Stimulated activated CD4-positive, alpha-beta T cell treated with anti-CD3 and anti-CD28 coated beads, Interleukin-12 subunit alpha, Interleukin-12 subunit beta, amount 100 ng/mL, for 4 hours (primary cell): ENCODE results near the gene CD72.
"Not testable (repeated sequence)": the region's sequence is repeated elsewhere in the genome, so short reads cannot be mapped to it uniquely, and the experiment has no call there.

Source experiments
- DNase-seq: peaks from one replicate; pipeline ENCODE4 v3.0.0-alpha.2; 2020

CD72 gene

DNA sequence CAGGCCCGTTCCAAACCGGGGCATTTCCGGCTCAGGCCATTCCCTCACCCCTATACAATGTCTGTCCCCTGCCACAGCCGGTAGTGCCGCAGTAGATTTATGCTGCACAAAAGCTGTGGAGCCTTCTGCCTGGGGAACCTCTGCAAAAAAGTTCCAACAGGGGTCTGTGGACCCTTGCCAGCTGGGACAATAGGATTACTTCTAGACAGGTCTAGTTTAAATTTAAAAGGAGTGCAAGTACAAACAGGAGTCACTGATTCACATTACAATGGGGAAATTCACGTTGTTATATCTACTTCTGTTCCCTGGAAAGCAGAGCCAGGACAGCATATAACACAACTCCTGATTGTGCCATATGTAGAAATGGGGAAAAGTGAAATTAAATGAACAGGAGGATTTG is 34.7 kb downstream of the CD72 start:
- not testable (repeated sequence) for DNase-seq

DNA sequence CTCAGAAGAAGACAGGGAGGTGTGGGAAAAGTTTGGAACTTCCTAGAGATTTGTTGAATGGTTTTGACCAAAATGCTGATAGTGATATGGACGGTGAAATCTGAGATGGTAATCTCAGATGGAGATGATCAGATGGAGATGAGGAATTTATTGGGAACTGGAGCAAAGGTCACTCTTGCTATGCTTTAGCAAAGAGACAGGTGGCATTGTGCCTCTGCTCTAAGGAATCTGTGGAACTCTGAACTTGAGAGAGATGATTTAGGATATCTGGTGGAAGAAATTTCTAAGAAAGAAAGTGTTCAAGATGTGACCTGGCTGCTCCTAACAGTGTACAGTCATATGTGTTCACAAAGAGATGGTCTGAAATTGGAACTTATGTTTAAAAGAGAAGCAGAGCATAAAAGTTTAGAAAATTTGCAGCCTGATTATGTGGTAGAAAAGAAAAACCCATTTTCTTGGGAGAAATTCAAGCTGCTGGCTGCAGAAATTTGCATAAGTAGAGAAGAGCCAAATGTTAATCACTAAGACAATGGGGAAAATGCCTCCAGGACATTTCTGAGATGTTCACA is 38.5 kb downstream of the CD72 start:
- not testable (repeated sequence) for DNase-seq

DNA sequence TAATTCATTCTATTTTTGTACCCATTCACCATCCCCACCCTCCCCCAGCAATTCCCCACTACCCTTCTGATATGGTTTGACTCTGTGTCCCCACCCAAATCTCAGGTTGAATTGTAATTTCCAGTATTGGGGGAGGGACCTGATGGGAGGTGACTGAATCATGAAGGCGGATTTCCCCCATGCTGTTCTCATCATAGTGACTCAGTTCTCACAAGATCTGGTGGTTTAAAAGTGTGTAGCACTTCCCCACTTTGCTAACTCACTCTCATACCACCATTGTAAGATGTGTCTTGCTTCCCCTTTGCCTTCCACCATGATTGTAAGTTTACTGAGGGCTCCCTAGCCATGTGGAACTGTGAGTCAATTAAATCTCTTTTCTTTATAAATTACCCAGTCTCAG is 39.1 kb downstream of the CD72 start:
- no peak for DNase-seq

DNA sequence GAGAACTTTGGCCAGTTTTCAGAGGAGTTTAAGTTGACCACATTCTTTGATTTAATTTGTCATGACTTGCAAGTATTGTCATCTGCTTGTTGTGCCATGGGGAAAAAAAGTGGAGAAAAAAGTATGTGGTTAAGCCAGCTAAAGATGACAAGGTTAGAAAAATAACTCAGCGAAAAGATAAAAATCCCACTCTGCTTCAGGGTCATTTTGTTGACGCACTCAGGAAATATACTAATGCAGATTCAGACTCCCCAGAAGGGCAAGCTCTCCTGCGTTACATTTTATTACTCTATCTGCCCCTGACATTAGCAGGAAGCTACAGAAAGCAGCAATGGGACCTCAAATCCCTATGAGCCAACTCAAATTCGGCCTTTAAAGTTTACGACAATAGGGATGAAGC is 40.7 kb downstream of the CD72 start:
- DNase-seq: no peak

DNA sequence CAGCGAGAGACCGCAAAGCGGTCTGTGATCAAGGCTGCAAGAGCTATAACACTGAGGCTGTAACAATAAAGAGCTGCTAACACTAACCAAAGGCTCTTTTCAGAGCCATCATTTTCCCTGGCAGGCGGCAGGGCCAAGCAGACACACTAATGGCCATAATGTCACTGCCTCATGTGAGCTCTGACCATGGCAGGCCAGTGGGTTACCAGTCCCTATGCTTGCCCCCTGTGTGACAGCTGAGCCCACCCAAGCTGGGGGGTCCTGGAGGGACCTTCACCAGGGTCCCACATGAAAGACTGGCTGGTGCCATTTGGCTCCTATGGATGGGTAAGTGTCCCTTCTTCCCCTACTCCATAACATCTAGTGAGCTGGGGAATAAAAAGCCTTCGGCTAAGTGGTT is 42.7 kb downstream of the CD72 start:
- DNase-seq: no peak

DNA sequence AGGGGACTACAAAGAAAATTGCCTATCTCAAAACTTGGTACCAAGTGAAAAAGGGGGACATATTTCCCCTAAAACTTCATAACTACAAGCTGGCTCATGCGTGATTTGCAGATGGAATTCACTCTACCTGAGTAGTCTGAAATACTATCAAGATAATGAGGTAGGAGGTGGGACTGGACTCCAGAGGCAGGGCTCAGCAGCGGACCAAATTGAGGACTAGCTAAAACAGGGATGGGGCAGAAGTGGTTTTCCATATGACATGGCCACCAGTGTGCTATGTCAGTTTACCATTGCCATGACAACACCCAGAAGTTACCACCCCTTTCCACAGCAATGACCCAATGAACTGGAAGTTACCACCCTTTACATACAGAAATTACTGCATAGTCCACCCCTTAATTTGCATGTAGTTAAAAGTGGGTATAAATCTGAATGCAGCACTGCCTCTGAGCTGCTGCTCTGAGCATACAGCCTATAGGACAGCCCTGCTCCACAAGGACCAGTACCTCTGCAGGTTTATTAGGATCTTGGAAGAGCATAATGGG is 43.6 kb downstream of the CD72 start:
- no peak for DNase-seq

DNA sequence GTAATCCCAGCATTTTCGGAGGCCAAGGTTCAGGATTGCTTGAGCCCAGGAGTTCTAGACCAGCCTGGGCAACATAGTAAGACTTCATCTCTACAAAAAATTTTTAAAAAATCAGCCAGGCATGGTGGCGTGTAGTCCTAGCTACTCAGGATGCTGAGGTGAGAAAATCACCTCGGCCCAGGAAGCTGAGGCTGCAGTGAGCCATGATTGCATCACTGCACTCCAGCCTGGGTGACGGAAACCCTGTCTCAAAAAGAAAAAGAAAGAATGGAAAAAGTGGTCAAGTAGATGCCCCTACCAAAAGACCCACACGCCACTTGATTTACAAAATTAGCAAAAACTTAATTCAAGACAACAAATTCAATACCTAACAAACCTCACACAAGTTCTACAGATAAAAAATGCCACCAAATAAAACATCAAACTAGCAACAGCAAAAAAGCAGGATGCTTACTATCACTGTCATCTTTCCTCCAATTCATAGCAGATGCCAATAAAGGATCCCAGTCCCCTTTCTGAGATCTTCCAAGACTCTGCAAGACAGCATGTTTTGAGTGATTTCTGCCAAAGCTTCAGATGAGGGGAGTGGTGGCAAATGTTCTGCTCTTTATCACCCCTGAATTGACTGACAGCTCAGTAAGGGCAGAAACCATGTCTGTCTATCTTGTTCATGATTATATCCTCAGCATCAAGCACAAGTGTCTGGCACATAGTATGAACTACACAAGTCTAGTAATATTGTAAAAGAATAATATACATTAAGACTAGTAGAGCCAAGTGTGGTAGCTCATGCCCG is 47.3 kb downstream of the CD72 start:
- no peak for DNase-seq

DNA sequence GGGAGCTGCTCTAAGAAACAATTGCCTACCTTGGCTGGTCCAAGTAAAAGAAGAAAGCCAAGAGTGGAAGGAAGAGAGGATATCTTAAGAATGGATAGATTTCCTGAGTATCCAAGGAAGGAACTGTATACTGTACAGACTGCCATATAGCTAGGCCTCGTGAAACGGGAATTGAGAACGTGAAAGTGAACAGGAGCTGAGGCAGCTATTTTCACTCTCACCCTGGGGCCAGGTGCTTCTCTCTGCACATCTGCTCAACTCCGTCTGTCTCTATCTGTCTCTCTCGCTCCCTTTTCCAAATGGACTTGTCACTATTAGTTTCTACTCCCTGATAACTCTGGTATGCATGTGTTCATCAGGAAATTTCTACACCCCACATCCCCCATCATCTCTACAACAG is 49.0 kb downstream of the CD72 start:
- no peak for DNase-seq

DNA sequence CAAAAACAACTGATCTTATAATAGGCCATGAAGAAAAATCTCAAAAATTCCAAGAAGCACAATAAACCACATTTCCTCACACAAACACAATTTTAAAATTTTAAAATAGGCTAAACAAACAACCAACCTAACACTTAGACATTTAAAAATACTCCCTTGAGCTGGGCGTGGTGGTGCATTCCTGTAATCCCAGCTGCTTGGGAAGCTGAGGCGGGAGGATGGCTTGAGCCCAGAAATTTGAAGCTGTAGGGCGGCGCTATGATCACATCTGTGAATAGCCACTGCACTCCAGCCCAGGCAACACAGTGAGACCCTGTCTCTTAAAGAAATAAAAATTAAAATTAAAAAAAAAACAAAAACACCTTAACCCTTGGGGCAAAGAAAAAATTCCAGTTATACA is 50.0 kb downstream of the CD72 start:
- DNase-seq: no peak

DNA sequence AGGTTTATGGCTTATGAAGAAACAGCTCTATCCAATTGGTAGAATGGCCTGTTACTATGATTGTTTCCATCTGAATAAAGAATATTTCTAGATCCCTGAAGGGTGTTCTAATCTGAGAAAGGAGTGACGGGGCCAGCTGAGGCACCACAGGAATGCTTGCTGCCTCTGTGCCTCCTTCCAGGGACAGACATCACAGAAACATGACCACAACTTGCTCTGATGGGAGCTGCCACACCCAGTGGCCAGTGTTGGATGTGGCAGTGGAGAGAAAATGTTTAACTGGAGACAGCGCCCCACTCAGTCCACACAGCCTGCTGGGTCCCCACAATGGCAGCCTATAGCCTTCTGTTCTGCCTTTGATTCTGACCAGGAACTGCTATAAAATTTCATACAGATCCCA is 51.8 kb downstream of the CD72 start:
- no peak for DNase-seq

DNA sequence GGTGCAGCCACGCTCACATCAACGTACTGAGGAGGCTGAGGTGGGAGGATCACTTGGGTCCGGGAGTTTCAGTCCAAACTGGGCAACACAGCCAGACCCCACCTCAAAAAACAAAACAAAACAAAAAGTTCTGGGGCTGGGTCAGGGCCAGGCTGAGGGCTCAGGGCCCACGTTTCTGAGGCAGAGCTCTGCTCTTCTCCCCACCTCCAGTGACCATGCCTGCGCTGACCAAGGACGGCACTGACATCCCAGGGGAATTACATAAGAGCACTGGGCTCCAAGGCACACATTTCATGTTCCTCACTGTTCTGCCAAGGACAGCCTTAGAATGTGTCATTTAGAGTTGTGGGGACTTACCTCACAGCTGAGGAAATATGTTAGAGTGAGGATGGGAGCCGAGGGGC is 53.6 kb downstream of the CD72 start:
- no peak for DNase-seq

DNA sequence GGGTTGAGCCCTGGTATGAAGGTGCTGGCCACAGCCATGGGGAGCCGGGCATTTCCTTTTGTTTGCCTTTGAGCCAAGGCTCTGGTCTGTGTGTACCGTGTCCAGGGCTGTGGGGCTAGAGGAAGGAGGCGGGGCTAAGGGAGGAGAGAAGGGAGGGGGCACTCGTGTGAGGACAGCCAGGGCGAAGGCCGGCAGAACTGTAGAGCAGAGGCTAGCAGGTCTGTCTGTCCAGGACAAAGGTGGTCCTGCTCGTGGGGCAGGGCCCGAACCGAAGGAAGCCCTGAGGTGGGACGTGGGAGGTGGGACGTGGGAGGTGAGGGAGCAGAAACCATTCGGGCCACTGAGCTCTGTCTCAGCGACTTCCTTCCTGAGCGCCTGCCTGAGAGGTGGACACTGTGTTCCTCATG is 54.4 kb downstream of the CD72 start:
- no peak for DNase-seq

DNA sequence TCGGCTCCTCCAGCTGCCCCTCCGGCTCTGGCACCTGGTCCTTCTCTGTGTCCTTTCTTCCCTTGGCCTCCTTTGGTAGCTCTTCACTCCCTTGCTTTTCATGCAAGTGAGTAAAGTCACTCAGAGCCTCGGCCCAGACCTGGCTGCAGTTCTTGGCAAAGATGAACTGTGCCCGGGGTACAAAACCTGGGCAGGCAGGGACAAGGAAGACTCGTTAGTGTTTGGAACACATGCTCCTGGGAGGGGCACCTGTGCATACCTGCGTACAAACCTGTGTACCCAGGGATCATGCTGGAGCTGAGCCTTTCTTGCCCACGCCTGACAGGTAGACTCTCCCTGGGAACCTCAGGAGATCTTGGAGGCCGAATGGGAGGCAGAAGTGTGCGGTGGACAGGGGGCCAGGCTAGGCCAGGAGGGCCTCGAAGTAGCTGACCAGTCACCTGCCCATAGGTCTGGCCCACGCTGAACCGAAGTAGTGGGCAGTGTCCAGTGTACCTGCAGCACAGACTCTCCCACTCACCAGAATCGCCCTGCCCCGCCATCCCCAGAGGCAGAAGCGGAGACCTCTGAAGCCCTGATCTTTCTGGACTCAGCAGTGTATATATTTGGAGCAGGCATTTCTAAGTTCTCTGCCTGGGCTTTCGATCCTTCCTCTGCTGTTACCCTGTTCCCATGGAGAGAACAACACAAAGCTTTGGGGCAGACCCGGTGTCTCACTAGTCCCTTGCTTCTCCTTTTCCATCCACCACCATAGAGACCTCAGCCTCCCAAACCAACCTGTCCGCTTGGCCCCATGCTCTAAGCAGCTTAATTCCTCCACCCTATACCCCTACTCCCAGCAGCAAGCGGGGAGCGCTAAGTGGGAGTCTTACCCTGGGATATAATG is 55.1 kb downstream of the CD72 start:
- DNase-seq: no peak

DNA sequence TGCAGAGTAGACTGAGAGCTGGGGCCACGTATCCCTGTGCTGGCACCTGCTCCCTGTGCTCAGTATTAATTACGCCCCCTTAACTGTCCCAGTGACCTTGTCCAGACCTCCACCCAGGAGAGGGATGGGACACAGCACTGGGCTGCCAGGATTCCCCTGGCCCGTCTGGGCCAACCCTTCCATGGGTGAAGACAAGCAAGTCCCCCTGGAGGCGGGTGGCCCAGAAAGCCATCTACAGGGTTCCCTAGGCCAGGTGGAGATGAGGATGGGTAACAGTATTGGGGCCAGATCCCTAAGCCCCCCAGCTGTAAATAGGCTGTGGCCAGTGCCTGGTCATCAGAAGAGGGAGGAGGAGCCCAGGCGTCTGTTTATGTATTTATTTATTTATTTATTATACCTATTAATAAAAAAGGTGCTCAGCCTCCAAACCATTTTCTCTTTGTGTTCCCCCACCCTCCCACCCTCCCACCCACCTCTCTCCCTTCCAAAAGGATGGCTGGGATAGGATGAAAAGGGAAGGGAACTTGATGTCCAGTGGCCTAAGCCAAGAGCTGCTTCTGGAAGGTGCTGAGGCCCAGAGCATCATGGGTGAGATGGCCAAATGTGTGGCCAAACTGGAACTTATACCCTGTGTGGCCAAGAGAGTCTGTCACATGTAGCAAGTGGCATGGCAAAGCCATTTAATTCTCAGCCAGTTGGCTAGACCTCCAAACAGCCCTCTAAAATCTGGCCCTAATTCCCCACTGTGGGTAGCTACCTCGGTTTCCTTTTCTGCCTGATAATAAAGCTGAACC is 56.5 kb downstream of the CD72 start:
- DNase-seq: no peak

DNA sequence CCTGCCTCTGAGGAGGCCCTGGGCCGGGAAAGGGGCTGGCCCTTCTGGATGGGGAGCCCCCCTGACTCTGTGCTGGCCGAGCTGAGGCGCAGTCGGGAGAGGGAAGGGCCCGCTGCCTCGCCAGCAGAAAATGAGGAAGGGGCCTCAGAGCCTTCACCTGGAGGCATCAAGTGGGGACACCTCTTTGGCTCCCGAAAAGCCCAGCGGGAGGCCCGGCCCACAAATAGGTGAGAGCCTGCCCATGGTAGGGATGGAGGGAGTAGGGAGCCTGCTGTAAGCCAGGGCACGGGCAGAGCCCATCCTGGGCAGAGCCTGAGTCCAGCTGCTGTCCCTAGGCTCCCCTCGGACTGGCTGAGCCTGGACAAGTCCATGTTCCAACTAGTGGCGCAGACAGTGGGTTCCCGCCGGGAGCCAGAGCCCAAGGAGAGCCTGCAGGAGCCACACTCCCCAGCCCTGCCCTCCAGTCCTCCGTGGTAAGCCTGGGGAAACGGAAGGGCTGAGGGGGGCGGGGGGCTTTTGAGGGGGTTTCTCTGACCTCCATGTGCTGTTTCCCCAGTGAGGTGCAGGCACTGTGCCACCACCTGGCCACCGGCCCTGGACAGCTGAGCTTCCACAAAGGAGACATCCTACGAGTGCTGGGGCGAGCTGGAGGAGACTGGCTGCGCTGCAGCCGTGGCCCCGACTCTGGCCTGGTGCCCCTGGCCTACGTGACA is 57.4 kb downstream of the CD72 start:
- no peak for DNase-seq
